ENCODE data around the gene CCER1.

- TF ChIP-seq CTCF (IDR thresholded peaks at IDR 0.05) (no peak), POLR2A (IDR thresholded peaks at IDR 0.05) (no peak)
These were observed 17.2 kb upstream of the CCER1 start for GRCh38 chr12:90972226-90972625.

Data from vagina (tissue), 2 donors.